ENCODE data around the gene ARHGAP42.

DNA sequence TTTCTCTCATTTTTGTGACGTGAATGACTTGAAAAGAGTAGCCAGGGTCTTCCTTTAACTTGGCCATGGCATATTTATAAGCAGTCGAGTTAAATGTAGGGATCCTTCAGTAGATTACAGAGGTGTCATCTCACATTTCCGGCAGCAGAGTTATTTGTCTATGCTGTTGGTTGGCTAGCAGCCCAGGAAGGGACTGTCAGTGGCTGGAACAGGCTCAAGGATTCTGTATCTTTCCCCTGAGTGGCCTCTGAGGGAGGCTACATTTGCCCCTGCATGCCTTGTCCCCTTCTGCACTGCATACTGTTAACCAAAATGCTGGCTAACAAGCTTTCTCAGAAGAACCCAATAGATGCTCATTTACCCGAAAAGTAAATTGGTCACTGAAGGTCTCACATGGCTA is 254.9 kb downstream of the ARHGAP42 start:
- no peak for TF ChIP-seq ZFP30 (CRISPR knock-in tag; IDR thresholded peaks at IDR 0.05)
- TF ChIP-seq, protein P1, sequence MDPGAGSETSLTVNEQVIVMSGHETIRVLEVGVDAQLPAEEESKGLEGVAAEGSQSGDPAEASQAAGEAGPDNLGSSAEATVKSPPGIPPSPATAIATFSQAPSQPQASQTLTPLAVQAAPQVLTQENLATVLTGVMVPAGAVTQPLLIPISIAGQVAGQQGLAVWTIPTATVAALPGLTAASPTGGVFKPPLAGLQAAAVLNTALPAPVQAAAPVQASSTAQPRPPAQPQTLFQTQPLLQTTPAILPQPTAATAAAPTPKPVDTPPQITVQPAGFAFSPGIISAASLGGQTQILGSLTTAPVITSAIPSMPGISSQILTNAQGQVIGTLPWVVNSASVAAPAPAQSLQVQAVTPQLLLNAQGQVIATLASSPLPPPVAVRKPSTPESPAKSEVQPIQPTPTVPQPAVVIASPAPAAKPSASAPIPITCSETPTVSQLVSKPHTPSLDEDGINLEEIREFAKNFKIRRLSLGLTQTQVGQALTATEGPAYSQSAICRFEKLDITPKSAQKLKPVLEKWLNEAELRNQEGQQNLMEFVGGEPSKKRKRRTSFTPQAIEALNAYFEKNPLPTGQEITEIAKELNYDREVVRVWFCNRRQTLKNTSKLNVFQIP (CRISPR knock-in tag; IDR thresholded peaks at IDR 0.05; ENCODE audit: borderline replicate concordance, low read depth), result no peak
